Measurements from ENCODE around the gene FERMT3.

GRCh38 chr11:64243236-64243854 lies 36.8 kb downstream of the FERMT3 start:
- TF ChIP-seq, protein P1, sequence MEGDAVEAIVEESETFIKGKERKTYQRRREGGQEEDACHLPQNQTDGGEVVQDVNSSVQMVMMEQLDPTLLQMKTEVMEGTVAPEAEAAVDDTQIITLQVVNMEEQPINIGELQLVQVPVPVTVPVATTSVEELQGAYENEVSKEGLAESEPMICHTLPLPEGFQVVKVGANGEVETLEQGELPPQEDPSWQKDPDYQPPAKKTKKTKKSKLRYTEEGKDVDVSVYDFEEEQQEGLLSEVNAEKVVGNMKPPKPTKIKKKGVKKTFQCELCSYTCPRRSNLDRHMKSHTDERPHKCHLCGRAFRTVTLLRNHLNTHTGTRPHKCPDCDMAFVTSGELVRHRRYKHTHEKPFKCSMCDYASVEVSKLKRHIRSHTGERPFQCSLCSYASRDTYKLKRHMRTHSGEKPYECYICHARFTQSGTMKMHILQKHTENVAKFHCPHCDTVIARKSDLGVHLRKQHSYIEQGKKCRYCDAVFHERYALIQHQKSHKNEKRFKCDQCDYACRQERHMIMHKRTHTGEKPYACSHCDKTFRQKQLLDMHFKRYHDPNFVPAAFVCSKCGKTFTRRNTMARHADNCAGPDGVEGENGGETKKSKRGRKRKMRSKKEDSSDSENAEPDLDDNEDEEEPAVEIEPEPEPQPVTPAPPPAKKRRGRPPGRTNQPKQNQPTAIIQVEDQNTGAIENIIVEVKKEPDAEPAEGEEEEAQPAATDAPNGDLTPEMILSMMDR (IDR thresholded peaks at IDR 0.05; ENCODE audit: extremely low read depth in 1 of 2, insufficient read depth in 1 of 2, low read depth in 1 of 2, low read length in 2 of 2), result no peak
- TF ChIP-seq POLR2A (IDR thresholded peaks at IDR 0.05; ENCODE audit: low read depth, low read length), result peak; percentile 59
- peak; percentile 70 for TF ChIP-seq POLR2AphosphoS5 (IDR thresholded peaks at IDR 0.05; ENCODE audit: insufficient read depth, low read depth, low read length)

Data from endothelial cell of umbilical vein (primary cell).